Mucosa of stomach (tissue), 1 donor: ENCODE results near the gene CADM2.

Experiments used
- H3K27me3 ChIP-seq: one replicate; pipeline ENCODE4 v1.7.0; 2013; ENCODE audit warnings: mild to moderate bottlenecking, low read length; ENCODE audit not compliant: control insufficient read depth, insufficient read depth
- H3K36me3 ChIP-seq: one replicate; pipeline ENCODE4 v1.7.0; 2013; ENCODE audit warnings: low read length; ENCODE audit not compliant: control insufficient read depth, insufficient read depth
- H3K4me1 ChIP-seq: one replicate; pipeline ENCODE4 v1.7.0; 2013; ENCODE audit warnings: mild to moderate bottlenecking, low read length; ENCODE audit not compliant: control insufficient read depth, insufficient read depth
- H3K4me3 ChIP-seq: one replicate; pipeline ENCODE4 v1.7.0; 2013; ENCODE audit warnings: low read length
- H3K9ac ChIP-seq: one replicate; pipeline ENCODE4 v1.7.0; 2013; ENCODE audit warnings: mild to moderate bottlenecking, low read length, moderate library complexity
- H3K9me3 ChIP-seq: one replicate; pipeline ENCODE4 v1.7.0; 2013; ENCODE audit warnings: mild to moderate bottlenecking, low read length, moderate library complexity; ENCODE audit not compliant: control insufficient read depth
- donor health status: Pancreatic carcinoma.

CADM2 gene

GRCh38 chr3:85605066-85605465, 646.3 kb downstream of the CADM2 start:
- Histone ChIP-seq H3K4me1 (no peaks in the 10 kb centered on the region), H3K9ac (no peak overlapping the region), H3K36me3 (no peaks in the 10 kb centered on the region), H3K4me3 (no peak overlapping the region), H3K9me3 (no peaks in the 10 kb centered on the region), H3K27me3 (no peaks in the 10 kb centered on the region)

GRCh38 chr3:85626662-85627061, 667.9 kb downstream of the CADM2 start:
- H3K9ac ChIP-seq: no peak overlapping the region
- H3K4me1 ChIP-seq: no peaks in the 10 kb centered on the region
- no peaks in the 10 kb centered on the region for H3K36me3 ChIP-seq
- no peaks in the 10 kb centered on the region for H3K9me3 ChIP-seq
- no peaks in the 10 kb centered on the region for H3K27me3 ChIP-seq
- no peak overlapping the region for H3K4me3 ChIP-seq

- Histone ChIP-seq H3K4me3 (no peak overlapping the region), H3K9me3 (no peaks in the 10 kb centered on the region), H3K27me3 (no peaks in the 10 kb centered on the region), H3K9ac (no peak overlapping the region), H3K36me3 (no peaks in the 10 kb centered on the region), H3K4me1 (no peaks in the 10 kb centered on the region)
Measured at GRCh38 chr3:85627932-85628331, 669.1 kb downstream of the CADM2 start.

- Histone ChIP-seq H3K9me3 (no peaks in the 10 kb centered on the region), H3K36me3 (no peaks in the 10 kb centered on the region), H3K27me3 (no peaks in the 10 kb centered on the region), H3K4me1 (no peaks in the 10 kb centered on the region), H3K9ac (no peak overlapping the region), H3K4me3 (no peak overlapping the region)
Measured at GRCh38 chr3:85631070-85631469, 672.3 kb downstream of the CADM2 start.

- Histone ChIP-seq H3K4me1 (no peaks in the 10 kb centered on the region), H3K36me3 (no peaks in the 10 kb centered on the region), H3K9me3 (no peaks in the 10 kb centered on the region), H3K27me3 (no peaks in the 10 kb centered on the region), H3K4me3 (no peak overlapping the region), H3K9ac (no peak overlapping the region)
Measured at GRCh38 chr3:85632921-85633320, 674.1 kb downstream of the CADM2 start.

GRCh38 chr3:85652360-85652759, 693.6 kb downstream of the CADM2 start:
- no peaks in the 10 kb centered on the region for H3K36me3 ChIP-seq
- H3K27me3 ChIP-seq: no peaks in the 10 kb centered on the region
- no peaks in the 10 kb centered on the region for H3K4me1 ChIP-seq
- no peak overlapping the region for H3K4me3 ChIP-seq
- no peaks in the 10 kb centered on the region for H3K9me3 ChIP-seq
- no peak overlapping the region for H3K9ac ChIP-seq

- no peaks in the 10 kb centered on the region for H3K9me3 ChIP-seq
- no peaks in the 10 kb centered on the region for H3K27me3 ChIP-seq
- no peaks in the 10 kb centered on the region for H3K4me1 ChIP-seq
- no peak overlapping the region for H3K4me3 ChIP-seq
- no peaks in the 10 kb centered on the region for H3K36me3 ChIP-seq
- no peak overlapping the region for H3K9ac ChIP-seq
Measured at GRCh38 chr3:85660451-85660850, 701.7 kb downstream of the CADM2 start.

- no peak overlapping the region for H3K4me3 ChIP-seq
- no peaks in the 10 kb centered on the region for H3K36me3 ChIP-seq
- H3K4me1 ChIP-seq: no peaks in the 10 kb centered on the region
- no peaks in the 10 kb centered on the region for H3K9me3 ChIP-seq
- no peak overlapping the region for H3K9ac ChIP-seq
- H3K27me3 ChIP-seq: no peaks in the 10 kb centered on the region
Measured at GRCh38 chr3:85662462-85662861, 703.7 kb downstream of the CADM2 start.

- Histone ChIP-seq H3K4me3 (no peak overlapping the region), H3K36me3 (no peaks in the 10 kb centered on the region), H3K9ac (no peak overlapping the region), H3K4me1 (no peaks in the 10 kb centered on the region), H3K9me3 (no peaks in the 10 kb centered on the region), H3K27me3 (no peaks in the 10 kb centered on the region)
Measured at GRCh38 chr3:85667744-85668143, 709.0 kb downstream of the CADM2 start.

GRCh38 chr3:85670634-85671205, 711.9 kb downstream of the CADM2 start:
- Histone ChIP-seq H3K9me3 (no peaks in the 10 kb centered on the region), H3K4me1 (no peaks in the 10 kb centered on the region), H3K27me3 (no peaks in the 10 kb centered on the region), H3K4me3 (no peak overlapping the region), H3K36me3 (no peaks in the 10 kb centered on the region), H3K9ac (no peak overlapping the region)

GRCh38 chr3:85672761-85673160, 714.0 kb downstream of the CADM2 start:
- Histone ChIP-seq H3K9me3 (no peaks in the 10 kb centered on the region), H3K4me1 (no peaks in the 10 kb centered on the region), H3K36me3 (no peaks in the 10 kb centered on the region), H3K4me3 (no peak overlapping the region), H3K9ac (no peak overlapping the region), H3K27me3 (no peaks in the 10 kb centered on the region)

GRCh38 chr3:85678713-85679112, 719.9 kb downstream of the CADM2 start:
- H3K27me3 ChIP-seq: no peaks in the 10 kb centered on the region
- H3K36me3 ChIP-seq: no peaks in the 10 kb centered on the region
- H3K9me3 ChIP-seq: no peaks in the 10 kb centered on the region
- no peaks in the 10 kb centered on the region for H3K4me1 ChIP-seq
- H3K4me3 ChIP-seq: no peak overlapping the region
- H3K9ac ChIP-seq: no peak overlapping the region

- no peak overlapping the region for H3K9ac ChIP-seq
- no peak overlapping the region for H3K4me3 ChIP-seq
- no peaks in the 10 kb centered on the region for H3K9me3 ChIP-seq
- H3K4me1 ChIP-seq: no peaks in the 10 kb centered on the region
- no peaks in the 10 kb centered on the region for H3K27me3 ChIP-seq
- no peaks in the 10 kb centered on the region for H3K36me3 ChIP-seq
Measured at GRCh38 chr3:85681906-85682305, 723.1 kb downstream of the CADM2 start.
